Measurements from ENCODE around the gene RBPJ. TPM values are rescaled to one million over a fixed set of nuclear protein-coding genes. Genes with fewer than 3 reads are reported as not detected.
"Not testable (repeated sequence)": the region's sequence is repeated elsewhere in the genome, so short reads cannot be mapped to it uniquely, and the experiment has no call there.

Gene RBPJ
- total and polyA plus RNA-seq, 11 donors: 21.9 to 84.3 (median 37.5) TPM

DNA sequence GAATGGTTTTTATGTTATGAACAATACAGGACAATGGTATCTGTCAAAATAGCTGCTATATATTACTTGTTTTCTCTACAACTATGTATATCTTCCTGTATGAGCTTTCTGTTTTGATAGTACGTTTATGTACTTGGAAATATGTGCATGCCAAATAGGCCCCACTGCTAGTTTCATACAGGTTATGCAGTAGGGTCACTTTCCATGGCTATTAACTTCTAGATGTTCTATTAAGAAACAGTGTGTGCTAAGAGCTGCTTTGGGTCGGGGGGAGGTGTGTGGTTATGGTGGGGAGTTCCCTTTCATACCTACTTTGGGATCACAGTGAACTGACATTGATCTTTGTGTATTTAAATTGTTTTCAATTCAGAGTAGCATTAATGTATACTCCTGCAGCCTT lies 30.9 kb downstream of the RBPJ start:
- H3K27me3 ChIP-seq: no peaks in the 10 kb centered on the region
- no peak overlapping the region for H3K4me3 ChIP-seq
- intact Hi-C loops (cut with DNase I): no loop called here
- no peaks in the 10 kb centered on the region for H3K36me3 ChIP-seq
- WGBS, 4 donors: 93 to 98% (median 94%) methylated on average over 2 of the region's 2 CpGs
- no peaks in the 10 kb centered on the region for H3K9me3 ChIP-seq
- DNase-seq (no peak), ATAC-seq (no peak)
- H3K27ac ChIP-seq: no peak overlapping the region
- TF ChIP-seq CTCF (IDR thresholded peaks at IDR 0.05) (no peak), POLR2A (IDR thresholded peaks at IDR 0.05) (no peak)
- H3K4me1 ChIP-seq: peaks cover 0 to 74% (median 13%) of the 10 kb centered on the region in 12 donors

- no peak for ATAC-seq
- intact Hi-C loops (cut with DNase I): no loop called here
- peaks cover 0 to 64% (median 14%) of the 10 kb centered on the region in 12 donors for H3K4me1 ChIP-seq
- no peak for DNase-seq
- H3K27me3 ChIP-seq: no peaks in the 10 kb centered on the region
- WGBS, 4 donors: 83 to 96% (median 92%) methylated on average over 7 of the region's 7 CpGs
- H3K36me3 ChIP-seq: no peaks in the 10 kb centered on the region
- no peak overlapping the region for H3K27ac ChIP-seq
- TF ChIP-seq POLR2A (IDR thresholded peaks at IDR 0.05) (no peak), CTCF (IDR thresholded peaks at IDR 0.05) (no peak)
- no peak overlapping the region for H3K4me3 ChIP-seq
- no peaks in the 10 kb centered on the region for H3K9me3 ChIP-seq
Measured at GRCh38 chr4:26354491-26354890, 33.7 kb downstream of the RBPJ start.

DNA sequence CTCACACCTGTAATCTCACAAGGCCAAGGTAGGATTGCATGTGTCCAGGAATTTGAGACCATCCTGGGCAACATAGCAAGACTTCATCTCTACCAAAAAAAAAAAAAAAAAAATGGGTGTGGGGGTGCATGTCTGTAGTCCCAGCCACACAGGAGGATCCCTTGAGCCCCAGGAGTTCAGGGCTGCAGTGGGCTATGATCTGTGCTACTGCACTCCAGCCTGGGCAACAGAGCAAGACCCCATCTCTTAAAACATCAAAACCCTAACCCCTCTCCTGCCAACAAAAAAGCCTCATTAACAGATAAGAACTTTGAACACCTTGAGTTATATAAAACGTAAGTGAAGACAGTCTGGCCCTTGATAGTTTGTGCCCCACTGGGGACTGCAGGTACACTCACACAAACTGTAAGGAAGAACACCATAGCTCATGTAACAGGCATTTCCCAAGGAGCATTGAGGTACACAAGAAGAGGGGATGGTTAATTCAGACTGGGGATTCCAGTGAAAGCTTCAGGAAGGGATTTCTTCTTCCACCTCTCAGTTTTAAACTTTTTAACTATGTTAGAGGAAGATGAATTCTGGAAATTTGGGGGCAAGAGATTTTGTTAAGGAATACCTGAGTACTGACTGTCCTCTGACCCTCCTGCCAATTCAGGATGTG lies 34.7 kb downstream of the RBPJ start:
- WGBS, 4 donors: 66 to 83% (median 73%) methylated on average over 1 of the region's 1 CpG
- intact Hi-C loops (cut with DNase I): no loop called here
- H3K4me3 ChIP-seq: no peak overlapping the region
- H3K27me3 ChIP-seq: no peaks in the 10 kb centered on the region
- no peaks in the 10 kb centered on the region for H3K36me3 ChIP-seq
- DNase-seq (no peak), ATAC-seq (no peak)
- H3K9me3 ChIP-seq: no peaks in the 10 kb centered on the region
- TF ChIP-seq POLR2A (IDR thresholded peaks at IDR 0.05) (no peak), CTCF (IDR thresholded peaks at IDR 0.05) (no peak)
- peaks cover 0 to 60% (median 14%) of the 10 kb centered on the region in 12 donors for H3K4me1 ChIP-seq
- H3K27ac ChIP-seq: no peak overlapping the region

DNA sequence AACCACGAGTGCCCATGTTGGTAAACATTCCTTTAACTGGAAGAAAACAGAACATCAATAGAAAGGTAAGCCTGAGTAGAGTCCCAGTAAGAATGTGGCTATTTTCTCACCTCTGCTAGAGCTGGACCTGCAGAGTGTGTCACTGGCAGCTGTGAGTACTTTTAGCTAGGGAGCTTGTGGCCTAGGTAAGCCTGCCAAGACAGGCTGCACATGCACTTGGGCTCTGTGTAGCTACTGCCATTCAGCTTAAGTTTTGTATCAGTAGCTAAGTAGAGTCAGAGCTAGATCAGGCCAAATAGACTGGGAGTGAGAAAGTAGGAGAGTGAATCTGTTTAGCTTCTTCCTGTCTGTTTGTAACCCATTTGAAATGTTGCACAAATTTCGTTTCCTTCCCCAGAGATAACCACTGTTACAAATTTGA lies 35.3 kb downstream of the RBPJ start:
- Histone ChIP-seq H3K9me3 (no peaks in the 10 kb centered on the region), H3K27ac (no peak overlapping the region), H3K4me3 (no peak overlapping the region), H3K36me3 (no peaks in the 10 kb centered on the region), H3K4me1 (peaks cover 0 to 62% (median 14%) of the 10 kb centered on the region in 12 donors), H3K27me3 (no peaks in the 10 kb centered on the region)
- TF ChIP-seq POLR2A (IDR thresholded peaks at IDR 0.05) (no peak), CTCF (IDR thresholded peaks at IDR 0.05) (no peak)
- intact Hi-C loops (cut with DNase I): no loop called here
- WGBS, 4 donors: 25 to 45% (median 30%) methylated on average over 2 of the region's 2 CpGs
- DNase-seq: peak in 1 of 5 donors; percentile 33
- peak; percentile 77 to 94 (median 87) for ATAC-seq

GRCh38 chr4:26359521-26359920 lies 38.7 kb downstream of the RBPJ start:
- H3K36me3 ChIP-seq; H3K9me3 ChIP-seq; intact Hi-C loops (cut with DNase I); H3K27me3 ChIP-seq; DNase-seq; H3K27ac ChIP-seq: not testable (repeated sequence)
- WGBS, 4 donors: 51 to 78% (median 64%) methylated on average over 24 to 32 of the region's 32 CpGs
- Histone ChIP-seq H3K4me3 (peak overlapping the region in 4 of 12 donors; percentile 14 to 30 (median 19)), H3K4me1 (peaks cover 0 to 55% (median 15%) of the 10 kb centered on the region in 12 donors)
- peak in 2 of 4 donors; percentile 35 to 57 for ATAC-seq
